Neural progenitor cell (in vitro differentiated cells): ENCODE results near the gene ST7. TPM values are rescaled to one million over a fixed set of nuclear protein-coding genes. Genes with fewer than 3 reads are reported as not detected.
"Not testable (repeated sequence)": the region's sequence is repeated elsewhere in the genome, so short reads cannot be mapped to it uniquely, and the experiment has no call there.

Experiments used
- DNase-seq: peaks from one replicate; pipeline ENCODE4 v3.0.0-alpha.2; 2016; ENCODE audit warnings: low spot score
- H2AFZ ChIP-seq: fragments of 200-600 bp; sonication (generic); replicated peaks from 2 replicates; pipeline ENCODE4 v1.6.1; 2016; ENCODE audit warnings: antibody characterized with exemption
- H3F3A ChIP-seq: fragments of 200-600 bp; sonication (generic); 2 replicates; pipeline ENCODE4 v1.6.1; 2016; ENCODE audit warnings: antibody characterized with exemption, low read depth
- H3K27ac ChIP-seq: fragments of 200-600 bp; sonication (generic); 2 replicates; pipeline ENCODE4 v1.5.1; 2016; ENCODE audit warnings: mild to moderate bottlenecking
- H3K27me3 ChIP-seq: fragments of 200-600 bp; sonication (generic); 2 replicates; pipeline ENCODE4 v1.6.1; 2016; ENCODE audit warnings: mild to moderate bottlenecking, moderate library complexity
- H3K36me3 ChIP-seq: fragments of 200-600 bp; sonication (generic); 2 replicates; pipeline ENCODE4 v1.5.1; 2016
- H3K4me1 ChIP-seq: fragments of 200-600 bp; sonication (generic); 2 replicates; pipeline ENCODE4 v1.6.1; 2016; ENCODE audit warnings: mixed run types
- H3K4me2 ChIP-seq: fragments of 200-600 bp; sonication (generic); 2 replicates; pipeline ENCODE4 v1.6.1; 2016
- H3K4me3 ChIP-seq: fragments of 200-600 bp; sonication (generic); 2 replicates; pipeline ENCODE4 v1.5.1; 2016
- H3K79me2 ChIP-seq: fragments of 200-600 bp; sonication (generic); 2 replicates; pipeline ENCODE4 v1.6.1; 2016; ENCODE audit warnings: low read depth
- H3K9ac ChIP-seq: fragments of 200-600 bp; sonication (generic); 2 replicates; pipeline ENCODE4 v1.6.1; 2016
- H3K9me3 ChIP-seq: fragments of 200-600 bp; sonication (generic); 2 replicates; pipeline ENCODE4 v1.5.1; 2016; ENCODE audit warnings: low read depth
- H4K20me1 ChIP-seq: fragments of 200-600 bp; sonication (generic); 2 replicates; pipeline ENCODE4 v1.6.1; 2016; ENCODE audit warnings: low read depth
- H3K27ac Mint-ChIP-seq: 3 replicates; pipeline ENCODE4 v1.8.0; 2021; ENCODE audit warnings: mixed read lengths
- H3K27me3 Mint-ChIP-seq: 2 replicates; pipeline ENCODE4 v1.8.0; 2022; ENCODE audit warnings: low read depth, mild to moderate bottlenecking, inconsistent platforms, moderate library complexity, mixed read lengths; ENCODE audit not compliant: insufficient read depth
- H3K36me3 Mint-ChIP-seq: 3 replicates; pipeline ENCODE4 v1.8.0; 2021; ENCODE audit warnings: mixed read lengths
- H3K4me1 Mint-ChIP-seq: 3 replicates; pipeline ENCODE4 v1.8.0; 2021; ENCODE audit warnings: mixed read lengths
- H3K4me3 Mint-ChIP-seq: 3 replicates; pipeline ENCODE4 v1.8.0; 2021; ENCODE audit warnings: mild to moderate bottlenecking, moderate library complexity, mixed read lengths
- H3K9me3 Mint-ChIP-seq: 3 replicates; pipeline ENCODE4 v1.8.0; 2020; ENCODE audit warnings: mixed read lengths
- CTCF ChIP-seq: fragments of 200-600 bp; sonication (generic); IDR thresholded peaks from 2 replicates; pipeline ENCODE4 v1.5.1; 2017; ENCODE audit warnings: antibody characterized with exemption, mild to moderate bottlenecking
- EZH2 ChIP-seq: fragments of 200-600 bp; sonication (generic); IDR thresholded peaks from 2 replicates; pipeline ENCODE4 v1.6.1; 2017; ENCODE audit warnings: antibody characterized with exemption, mild to moderate bottlenecking, moderate library complexity
- EZH2phosphoT487 ChIP-seq: fragments of 200-600 bp; sonication (generic); IDR thresholded peaks from 2 replicates; pipeline ENCODE4 v1.6.1; 2017; ENCODE audit warnings: antibody characterized with exemption
- total RNA-seq: library from RNA; depleted of rRNA; stranded (reverse); fragments of >200 nt; gene quantifications from 2 replicates; pipeline ENCODE4 v1.2.3, GENCODE V29; 2015; ENCODE audit warnings: low replicate concordance

ST7 gene
- total RNA-seq, 1 donor from 2014 or later, result 5.8 TPM

GRCh38 chr7:116955340-116955739 is 2.0 kb downstream of the ST7 start:
- H3K79me2 ChIP-seq, result peaks cover 3% of the 10 kb centered on the region
- no peak for TF ChIP-seq EZH2
- TF ChIP-seq EZH2phosphoT487, result no peak
- TF ChIP-seq CTCF, result no peak

GRCh38 chr7:116955801-116956476 is 2.6 kb downstream of the ST7 start:
- Histone ChIP-seq H3K36me3 (no peaks in the 10 kb centered on the region), H2AFZ (no peak overlapping the region), H3K9me3 (no peaks in the 10 kb centered on the region), H3K27ac (no peak overlapping the region), H3K4me2 (no peak overlapping the region), H3K4me1 (peaks cover 13% of the 10 kb centered on the region), H4K20me1 (no peaks in the 10 kb centered on the region), H3K4me3 (no peak overlapping the region), H3F3A (peaks cover 18% of the 10 kb centered on the region), H3K9ac (no peak overlapping the region), H3K79me2 (peaks cover 6% of the 10 kb centered on the region), H3K27me3 (no peaks in the 10 kb centered on the region)
- H3K27me3 Mint-ChIP-seq, result no peaks in the 10 kb centered on the region
- TF ChIP-seq CTCF (no peak), EZH2 (no peak), EZH2phosphoT487 (no peak)
- H3K9me3 Mint-ChIP-seq, result no peaks in the 10 kb centered on the region
- DNase-seq, result no peak
- H3K27ac Mint-ChIP-seq, result no peak overlapping the region
- no peak overlapping the region for H3K4me3 Mint-ChIP-seq
- H3K36me3 Mint-ChIP-seq, result no peaks in the 10 kb centered on the region
- peaks cover 20% of the 10 kb centered on the region for H3K4me1 Mint-ChIP-seq

More at GRCh38 chr7:116955340-116955739, 2.0 kb downstream of the ST7 start:
- Histone ChIP-seq H3K27me3 (no peaks in the 10 kb centered on the region), H3K36me3 (no peaks in the 10 kb centered on the region), H3K4me2 (peak overlapping the region; percentile 87), H3K4me1 (peaks cover 13% of the 10 kb centered on the region), H3F3A (peaks cover 18% of the 10 kb centered on the region), H3K4me3 (no peak overlapping the region), H3K9me3 (no peaks in the 10 kb centered on the region), H4K20me1 (no peaks in the 10 kb centered on the region), H2AFZ (no peak overlapping the region), H3K9ac (no peak overlapping the region), H3K27ac (no peak overlapping the region)
- Mint-ChIP-seq H3K9me3 (no peaks in the 10 kb centered on the region), H3K27ac (no peak overlapping the region), H3K4me1 (peaks cover 22% of the 10 kb centered on the region), H3K4me3 (peak overlapping the region; percentile 99), H3K36me3 (no peaks in the 10 kb centered on the region), H3K27me3 (no peaks in the 10 kb centered on the region)
- DNase-seq, result no peak

GRCh38 chr7:116956477-116956804 is 3.1 kb downstream of the ST7 start:
- Histone ChIP-seq H3K36me3 (no peaks in the 10 kb centered on the region), H3K79me2 (peaks cover 6% of the 10 kb centered on the region), H4K20me1 (no peaks in the 10 kb centered on the region), H3F3A (peaks cover 18% of the 10 kb centered on the region), H3K4me1 (peaks cover 13% of the 10 kb centered on the region), H3K27me3 (no peaks in the 10 kb centered on the region), H3K4me3 (no peak overlapping the region), H3K9ac (no peak overlapping the region), H3K9me3 (no peaks in the 10 kb centered on the region), H3K27ac (no peak overlapping the region), H2AFZ (no peak overlapping the region), H3K4me2 (no peak overlapping the region)
- Mint-ChIP-seq H3K4me3 (no peak overlapping the region), H3K4me1 (peaks cover 18% of the 10 kb centered on the region), H3K36me3 (peaks cover 2% of the 10 kb centered on the region), H3K27me3 (no peaks in the 10 kb centered on the region), H3K9me3 (peaks cover 2% of the 10 kb centered on the region), H3K27ac (no peak overlapping the region)
- no peak for TF ChIP-seq EZH2phosphoT487
- DNase-seq, result no peak

GRCh38 chr7:116957874-116958273 is 4.6 kb downstream of the ST7 start:
- peaks cover 10% of the 10 kb centered on the region for H3F3A ChIP-seq
- H3K4me1 ChIP-seq, result peaks cover 8% of the 10 kb centered on the region
- Mint-ChIP-seq H3K36me3 (peaks cover 5% of the 10 kb centered on the region), H3K9me3 (peaks cover 3% of the 10 kb centered on the region), H3K4me1 (peaks cover 11% of the 10 kb centered on the region), H3K27me3 (no peaks in the 10 kb centered on the region), H3K27ac (no peak overlapping the region), H3K4me3 (no peak overlapping the region)
- TF ChIP-seq CTCF (no peak), EZH2phosphoT487 (no peak), EZH2 (no peak)
- H3K27me3 ChIP-seq, result no peaks in the 10 kb centered on the region
- H3K9me3 ChIP-seq, result no peaks in the 10 kb centered on the region
- no peak overlapping the region for H3K4me3 ChIP-seq
- H3K27ac ChIP-seq, result no peak overlapping the region
- H3K36me3 ChIP-seq, result no peaks in the 10 kb centered on the region
- no peak overlapping the region for H2AFZ ChIP-seq
- no peak overlapping the region for H3K4me2 ChIP-seq
- H3K9ac ChIP-seq, result no peak overlapping the region
- no peak for DNase-seq
- peaks cover 6% of the 10 kb centered on the region for H3K79me2 ChIP-seq
- H4K20me1 ChIP-seq, result no peaks in the 10 kb centered on the region

GRCh38 chr7:116961966-116962673 is 8.8 kb downstream of the ST7 start:
- not testable (repeated sequence) for H3K36me3 ChIP-seq, H3K27me3 Mint-ChIP-seq, H3K27ac Mint-ChIP-seq, H3K27me3 ChIP-seq, H3K36me3 Mint-ChIP-seq, H3K27ac ChIP-seq, H3K4me3 ChIP-seq, H3K9me3 ChIP-seq, H3K4me2 ChIP-seq, H4K20me1 ChIP-seq, H3K9ac ChIP-seq, H3F3A ChIP-seq, H3K4me1 Mint-ChIP-seq, H3K4me1 ChIP-seq, H3K79me2 ChIP-seq, H3K9me3 Mint-ChIP-seq, H3K4me3 Mint-ChIP-seq, DNase-seq, H2AFZ ChIP-seq
